Activated naive CD8-positive, alpha-beta T cell (primary cell): ENCODE results near the gene TMEM266.

Source experiments
- H3K27ac Mint-ChIP-seq: one replicate; pipeline ENCODE4 v1.8.0; 2021; ENCODE audit warnings: mixed read lengths
- H3K27me3 Mint-ChIP-seq: one replicate; pipeline ENCODE4 v1.8.0; 2021; ENCODE audit warnings: mixed read lengths
- H3K36me3 Mint-ChIP-seq: one replicate; pipeline ENCODE4 v1.8.0; 2021; ENCODE audit warnings: mixed read lengths
- H3K4me1 Mint-ChIP-seq: one replicate; pipeline ENCODE4 v1.8.0; 2021; ENCODE audit warnings: low read depth, mixed read lengths
- H3K4me3 Mint-ChIP-seq: one replicate; pipeline ENCODE4 v1.8.0; 2021; ENCODE audit warnings: mild to moderate bottlenecking, mixed read lengths
- H3K9me3 Mint-ChIP-seq: one replicate; pipeline ENCODE4 v1.8.0; 2021; ENCODE audit warnings: low read depth, mixed read lengths

Gene TMEM266

GRCh38 chr15:76100361-76100760, 40.6 kb downstream of the TMEM266 start:
- H3K27ac Mint-ChIP-seq = no peak overlapping the region
- no peaks in the 10 kb centered on the region for H3K4me1 Mint-ChIP-seq
- H3K9me3 Mint-ChIP-seq = no peaks in the 10 kb centered on the region
- H3K4me3 Mint-ChIP-seq = no peak overlapping the region
- H3K36me3 Mint-ChIP-seq = no peaks in the 10 kb centered on the region
- peaks cover 41% of the 10 kb centered on the region for H3K27me3 Mint-ChIP-seq

- Mint-ChIP-seq H3K27ac (no peak overlapping the region), H3K27me3 (peaks cover 32% of the 10 kb centered on the region), H3K36me3 (no peaks in the 10 kb centered on the region), H3K4me3 (no peak overlapping the region), H3K4me1 (no peaks in the 10 kb centered on the region), H3K9me3 (no peaks in the 10 kb centered on the region)
These were observed 41.9 kb downstream of the TMEM266 start for GRCh38 chr15:76101655-76102054.

GRCh38 chr15:76105391-76105790, 45.6 kb downstream of the TMEM266 start:
- peaks cover 22% of the 10 kb centered on the region for H3K27me3 Mint-ChIP-seq
- no peaks in the 10 kb centered on the region for H3K4me1 Mint-ChIP-seq
- no peak overlapping the region for H3K27ac Mint-ChIP-seq
- no peak overlapping the region for H3K4me3 Mint-ChIP-seq
- H3K36me3 Mint-ChIP-seq = no peaks in the 10 kb centered on the region
- H3K9me3 Mint-ChIP-seq = no peaks in the 10 kb centered on the region

- Mint-ChIP-seq H3K27ac (no peak overlapping the region), H3K4me1 (no peaks in the 10 kb centered on the region), H3K9me3 (no peaks in the 10 kb centered on the region), H3K4me3 (no peak overlapping the region), H3K27me3 (peaks cover 20% of the 10 kb centered on the region), H3K36me3 (no peaks in the 10 kb centered on the region)
These were observed 46.1 kb downstream of the TMEM266 start for GRCh38 chr15:76105911-76106310.

- H3K9me3 Mint-ChIP-seq = no peaks in the 10 kb centered on the region
- H3K36me3 Mint-ChIP-seq = no peaks in the 10 kb centered on the region
- no peak overlapping the region for H3K27ac Mint-ChIP-seq
These were observed 47.4 kb downstream of the TMEM266 start for GRCh38 chr15:76107169-76107568.

GRCh38 chr15:76108021-76108723, 48.4 kb downstream of the TMEM266 start:
- Mint-ChIP-seq H3K36me3 (no peaks in the 10 kb centered on the region), H3K27ac (no peak overlapping the region), H3K27me3 (peaks cover 7% of the 10 kb centered on the region), H3K4me3 (no peak overlapping the region), H3K4me1 (no peaks in the 10 kb centered on the region), H3K9me3 (no peaks in the 10 kb centered on the region)

More at GRCh38 chr15:76107169-76107568, 47.4 kb downstream of the TMEM266 start:
- Mint-ChIP-seq H3K27me3 (peaks cover 12% of the 10 kb centered on the region), H3K4me1 (no peaks in the 10 kb centered on the region), H3K4me3 (no peak overlapping the region)

GRCh38 chr15:76109046-76109445, 49.3 kb downstream of the TMEM266 start:
- H3K36me3 Mint-ChIP-seq = no peaks in the 10 kb centered on the region
- no peaks in the 10 kb centered on the region for H3K9me3 Mint-ChIP-seq
- peaks cover 4% of the 10 kb centered on the region for H3K27me3 Mint-ChIP-seq
- no peak overlapping the region for H3K4me3 Mint-ChIP-seq
- H3K27ac Mint-ChIP-seq = no peak overlapping the region
- H3K4me1 Mint-ChIP-seq = no peaks in the 10 kb centered on the region

GRCh38 chr15:76114561-76114960, 54.8 kb downstream of the TMEM266 start:
- no peak overlapping the region for H3K4me3 Mint-ChIP-seq
- no peaks in the 10 kb centered on the region for H3K36me3 Mint-ChIP-seq
- H3K27me3 Mint-ChIP-seq = peaks cover 10% of the 10 kb centered on the region
- H3K27ac Mint-ChIP-seq = no peak overlapping the region
- no peaks in the 10 kb centered on the region for H3K9me3 Mint-ChIP-seq
- no peaks in the 10 kb centered on the region for H3K4me1 Mint-ChIP-seq

GRCh38 chr15:76116138-76116885, 56.5 kb downstream of the TMEM266 start:
- Mint-ChIP-seq H3K36me3 (no peaks in the 10 kb centered on the region), H3K27ac (no peak overlapping the region), H3K4me3 (no peak overlapping the region), H3K27me3 (peaks cover 7% of the 10 kb centered on the region), H3K4me1 (no peaks in the 10 kb centered on the region), H3K9me3 (no peaks in the 10 kb centered on the region)

- no peaks in the 10 kb centered on the region for H3K4me1 Mint-ChIP-seq
- no peak overlapping the region for H3K4me3 Mint-ChIP-seq
- H3K9me3 Mint-ChIP-seq = no peaks in the 10 kb centered on the region
- no peak overlapping the region for H3K27ac Mint-ChIP-seq
- no peaks in the 10 kb centered on the region for H3K36me3 Mint-ChIP-seq
- peaks cover 7% of the 10 kb centered on the region for H3K27me3 Mint-ChIP-seq
These were observed 57.4 kb downstream of the TMEM266 start for GRCh38 chr15:76117181-76117580.

GRCh38 chr15:76118767-76119166, 59.0 kb downstream of the TMEM266 start:
- H3K27ac Mint-ChIP-seq = no peak overlapping the region
- no peaks in the 10 kb centered on the region for H3K36me3 Mint-ChIP-seq

GRCh38 chr15:76123031-76123430, 63.2 kb downstream of the TMEM266 start:
- Mint-ChIP-seq H3K27ac (no peak overlapping the region), H3K4me3 (no peak overlapping the region), H3K4me1 (no peaks in the 10 kb centered on the region), H3K36me3 (no peaks in the 10 kb centered on the region), H3K9me3 (no peaks in the 10 kb centered on the region), H3K27me3 (peaks cover 6% of the 10 kb centered on the region)

More at GRCh38 chr15:76118767-76119166, 59.0 kb downstream of the TMEM266 start:
- Mint-ChIP-seq H3K27me3 (peaks cover 7% of the 10 kb centered on the region), H3K9me3 (no peaks in the 10 kb centered on the region), H3K4me1 (no peaks in the 10 kb centered on the region), H3K4me3 (no peak overlapping the region)

GRCh38 chr15:76127169-76127568, 67.4 kb downstream of the TMEM266 start:
- Mint-ChIP-seq H3K36me3 (no peaks in the 10 kb centered on the region), H3K27ac (no peak overlapping the region), H3K27me3 (peaks cover 16% of the 10 kb centered on the region), H3K4me3 (no peak overlapping the region), H3K9me3 (no peaks in the 10 kb centered on the region), H3K4me1 (no peaks in the 10 kb centered on the region)

GRCh38 chr15:76127880-76128279, 68.1 kb downstream of the TMEM266 start:
- H3K9me3 Mint-ChIP-seq = no peaks in the 10 kb centered on the region
- no peaks in the 10 kb centered on the region for H3K36me3 Mint-ChIP-seq
- H3K4me1 Mint-ChIP-seq = no peaks in the 10 kb centered on the region
- H3K27ac Mint-ChIP-seq = no peak overlapping the region
- H3K4me3 Mint-ChIP-seq = no peak overlapping the region
- peaks cover 16% of the 10 kb centered on the region for H3K27me3 Mint-ChIP-seq

GRCh38 chr15:76134537-76134936, 74.8 kb downstream of the TMEM266 start:
- H3K27me3 Mint-ChIP-seq = peaks cover 8% of the 10 kb centered on the region
- H3K4me1 Mint-ChIP-seq = no peaks in the 10 kb centered on the region
- H3K27ac Mint-ChIP-seq = no peak overlapping the region
- H3K9me3 Mint-ChIP-seq = peaks cover 3% of the 10 kb centered on the region
- no peak overlapping the region for H3K4me3 Mint-ChIP-seq
- H3K36me3 Mint-ChIP-seq = no peaks in the 10 kb centered on the region
